MM.1S (cell line): Measurements from ENCODE around the gene NINJ2.

Experiments used
- EZH2 ChIP-seq: fragments of 300-600 bp; sonication (generic); optimal IDR thresholded peaks from 2 replicates; pipeline ENCODE3; 2017; ENCODE audit warnings: low read depth, mild to moderate bottlenecking, antibody characterized with exemption, low read length, mixed read lengths
- TF ChIP-seq, protein P1 (sequence below): fragments of 300-600 bp; sonication (generic); IDR thresholded peaks from 2 replicates; pipeline ENCODE4 v1.5.1; 2016; ENCODE audit warnings: antibody characterized with exemption, low read length, mixed read lengths

DNA sequence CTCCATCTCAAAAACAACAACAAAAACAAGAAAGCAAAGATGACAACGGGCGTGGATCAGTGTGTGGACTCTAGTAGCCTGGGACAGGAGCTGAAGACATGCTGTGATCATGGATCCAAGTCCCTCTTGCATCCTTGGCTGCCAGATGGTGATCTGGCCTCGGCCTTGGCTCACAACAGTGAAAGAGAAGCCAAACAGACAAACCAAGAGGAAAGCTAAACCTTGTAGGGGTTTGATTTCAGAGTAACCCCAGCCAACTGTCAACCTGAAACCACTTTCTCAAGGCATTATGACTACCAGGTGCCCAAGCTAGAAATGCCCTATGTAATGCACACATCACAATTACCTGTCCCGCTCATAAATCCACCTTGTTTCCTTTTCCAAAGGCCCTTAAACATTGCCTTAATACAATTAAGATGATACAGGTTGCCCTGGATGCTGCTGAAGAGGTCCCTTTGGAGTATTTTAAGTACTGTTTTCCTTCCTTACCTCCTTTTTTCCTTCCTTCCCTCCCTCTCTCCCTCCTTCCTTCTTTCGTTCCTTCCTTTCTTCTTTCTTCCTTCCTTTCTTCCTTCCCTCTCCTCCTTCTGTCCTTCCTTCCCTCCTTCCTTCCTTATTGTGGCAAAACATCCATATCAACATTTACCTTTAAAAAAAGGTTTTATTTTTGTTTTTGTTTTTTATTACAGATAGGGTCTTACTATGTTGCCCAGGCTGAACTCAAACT, 41.4 kb upstream of the NINJ2 start:
- TF ChIP-seq, protein P1, sequence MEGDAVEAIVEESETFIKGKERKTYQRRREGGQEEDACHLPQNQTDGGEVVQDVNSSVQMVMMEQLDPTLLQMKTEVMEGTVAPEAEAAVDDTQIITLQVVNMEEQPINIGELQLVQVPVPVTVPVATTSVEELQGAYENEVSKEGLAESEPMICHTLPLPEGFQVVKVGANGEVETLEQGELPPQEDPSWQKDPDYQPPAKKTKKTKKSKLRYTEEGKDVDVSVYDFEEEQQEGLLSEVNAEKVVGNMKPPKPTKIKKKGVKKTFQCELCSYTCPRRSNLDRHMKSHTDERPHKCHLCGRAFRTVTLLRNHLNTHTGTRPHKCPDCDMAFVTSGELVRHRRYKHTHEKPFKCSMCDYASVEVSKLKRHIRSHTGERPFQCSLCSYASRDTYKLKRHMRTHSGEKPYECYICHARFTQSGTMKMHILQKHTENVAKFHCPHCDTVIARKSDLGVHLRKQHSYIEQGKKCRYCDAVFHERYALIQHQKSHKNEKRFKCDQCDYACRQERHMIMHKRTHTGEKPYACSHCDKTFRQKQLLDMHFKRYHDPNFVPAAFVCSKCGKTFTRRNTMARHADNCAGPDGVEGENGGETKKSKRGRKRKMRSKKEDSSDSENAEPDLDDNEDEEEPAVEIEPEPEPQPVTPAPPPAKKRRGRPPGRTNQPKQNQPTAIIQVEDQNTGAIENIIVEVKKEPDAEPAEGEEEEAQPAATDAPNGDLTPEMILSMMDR, result no peak
- no peak for TF ChIP-seq EZH2
